Measurements from ENCODE around the gene PITPNM3.
A peak's percentile ranks its signal among the peaks of the same experiment; 100 is the strongest.

PITPNM3 gene

GRCh38 chr17:6425407-6425806 lies 130.9 kb downstream of the PITPNM3 start:
- DNase-seq (ENCODE audit: low read depth), result no peak
- in situ Hi-C loops (cut with HindIII; ENCODE audit: low sequenced_read_pairs), result no loop called here
- no peak for TF ChIP-seq CTCF (IDR thresholded peaks at IDR 0.05; ENCODE audit: low read depth, low read length, missing control alignments)
- H3K4me3 ChIP-seq (ENCODE audit: low read depth, low read length), result no peak overlapping the region

DNA sequence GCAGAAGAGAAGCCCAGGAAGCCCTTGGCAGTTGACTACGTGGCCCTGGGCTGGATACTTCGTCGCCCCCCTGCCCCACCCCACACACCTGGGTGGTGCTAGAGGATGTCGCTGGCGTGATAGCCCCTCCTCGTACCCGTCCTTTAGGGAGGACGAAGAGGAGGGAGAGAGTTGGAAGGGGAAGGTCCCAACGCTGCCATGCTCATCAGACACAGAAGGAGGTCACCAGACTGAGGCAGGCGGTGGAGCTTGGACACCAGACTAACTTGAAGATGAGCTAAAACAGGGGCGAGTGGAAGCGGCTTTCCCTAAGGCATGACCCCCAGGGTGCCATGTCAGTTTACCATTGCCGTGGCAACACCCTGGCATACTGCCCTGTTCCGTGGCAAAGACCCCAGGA lies 132.4 kb downstream of the PITPNM3 start:
- in situ Hi-C loops (cut with HindIII; ENCODE audit: low sequenced_read_pairs), result no loop called here

DNA sequence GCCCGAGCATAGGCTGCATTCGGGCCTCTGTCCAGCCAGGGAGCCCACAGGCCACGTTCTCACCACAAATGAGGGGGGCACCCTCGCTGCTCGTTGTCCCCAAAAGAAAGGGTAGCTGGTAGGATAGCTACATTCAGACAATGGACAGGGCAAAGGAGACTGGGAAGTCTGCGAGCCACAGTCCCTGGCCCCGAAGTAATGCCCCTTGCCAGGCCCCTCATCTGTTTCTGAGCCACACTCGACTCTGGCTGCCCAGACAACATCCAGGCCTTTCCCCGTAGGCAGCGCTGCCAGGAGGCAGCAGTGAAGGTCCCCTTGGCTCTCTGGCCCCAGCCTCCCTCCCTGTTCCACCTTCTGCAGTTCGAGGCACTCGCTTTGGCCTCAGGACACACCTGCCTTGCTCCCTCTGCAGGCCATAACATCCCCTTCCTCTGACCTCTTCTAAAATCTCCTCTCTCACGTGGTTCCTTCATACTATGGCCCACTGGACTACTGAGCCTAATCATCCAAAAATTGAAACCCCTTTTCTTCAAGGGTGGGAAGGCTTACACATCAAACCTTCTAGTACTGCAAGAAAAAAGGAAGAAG lies 133.6 kb downstream of the PITPNM3 start:
- no peak for DNase-seq (ENCODE audit: low read depth)
- TF ChIP-seq CTCF (IDR thresholded peaks at IDR 0.05; ENCODE audit: low read depth, low read length, missing control alignments), result no peak
- no peak overlapping the region for H3K4me3 ChIP-seq (ENCODE audit: low read depth, low read length)
- in situ Hi-C loops (cut with HindIII; ENCODE audit: low sequenced_read_pairs), result no loop called here

More for the DNA sequence above, 132.4 kb downstream of the PITPNM3 start:
- H3K4me3 ChIP-seq (ENCODE audit: low read depth, low read length), result no peak overlapping the region
- DNase-seq (ENCODE audit: low read depth), result no peak
- TF ChIP-seq CTCF (IDR thresholded peaks at IDR 0.05; ENCODE audit: low read depth, low read length, missing control alignments), result no peak

DNA sequence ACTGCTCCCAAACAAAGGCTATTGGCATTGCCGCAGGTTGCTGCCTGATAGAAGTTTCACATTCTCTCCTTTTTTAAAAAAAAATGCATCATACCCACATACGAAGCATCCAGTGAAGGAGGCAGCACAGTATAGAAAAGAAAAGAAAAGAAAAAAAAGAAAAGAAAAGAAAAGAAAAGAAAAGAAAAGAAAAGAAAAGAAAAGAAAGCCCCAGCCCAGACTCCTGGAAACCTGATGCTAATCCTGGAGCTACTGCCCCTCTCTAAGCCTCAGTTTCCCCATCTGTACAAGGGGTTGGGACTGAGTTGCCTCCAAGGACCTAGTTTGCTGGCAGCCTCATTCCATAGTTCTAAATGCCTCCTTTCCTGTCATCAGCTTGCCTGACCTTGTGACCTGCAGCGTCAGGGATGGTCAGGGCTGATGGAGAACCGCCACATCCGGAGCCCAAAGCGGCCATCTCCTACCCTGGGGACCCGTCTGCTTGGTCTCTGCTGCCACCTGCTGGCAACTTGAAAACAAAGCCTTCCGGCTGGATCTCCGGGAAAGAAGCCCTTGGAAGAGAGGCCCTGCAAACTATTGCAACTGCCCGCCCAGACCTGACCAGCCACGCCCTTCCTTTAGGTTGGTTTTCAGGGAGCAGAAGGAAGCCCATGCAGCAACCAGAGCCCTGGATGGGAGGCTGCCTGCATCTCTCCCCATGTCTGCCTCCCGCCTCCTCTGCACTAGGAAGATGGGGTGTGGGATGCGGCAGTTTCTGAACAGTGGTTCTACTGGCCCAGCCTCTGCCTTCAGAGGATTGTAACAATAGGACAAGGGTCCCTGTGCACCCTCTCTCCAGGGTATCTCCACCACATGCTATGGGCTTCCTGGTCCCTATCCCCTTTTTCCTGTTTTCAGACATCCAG lies 134.4 kb downstream of the PITPNM3 start:
- H3K4me3 ChIP-seq (ENCODE audit: low read depth, low read length), result no peak overlapping the region
- peak; percentile 39 for DNase-seq (ENCODE audit: low read depth)
- in situ Hi-C loops (cut with HindIII; ENCODE audit: low sequenced_read_pairs), result no loop called here
- peak; percentile 82 for TF ChIP-seq CTCF (IDR thresholded peaks at IDR 0.05; ENCODE audit: low read depth, low read length, missing control alignments)

- in situ Hi-C loops (cut with HindIII; ENCODE audit: low sequenced_read_pairs), result no loop called here
- DNase-seq (ENCODE audit: low read depth), result no peak
- peak; percentile 41 for TF ChIP-seq CTCF (IDR thresholded peaks at IDR 0.05; ENCODE audit: low read depth, low read length, missing control alignments)
- no peak overlapping the region for H3K4me3 ChIP-seq (ENCODE audit: low read depth, low read length)
Observed at GRCh38 chr17:6420173-6420641, 136.1 kb downstream of the PITPNM3 start.

DNA sequence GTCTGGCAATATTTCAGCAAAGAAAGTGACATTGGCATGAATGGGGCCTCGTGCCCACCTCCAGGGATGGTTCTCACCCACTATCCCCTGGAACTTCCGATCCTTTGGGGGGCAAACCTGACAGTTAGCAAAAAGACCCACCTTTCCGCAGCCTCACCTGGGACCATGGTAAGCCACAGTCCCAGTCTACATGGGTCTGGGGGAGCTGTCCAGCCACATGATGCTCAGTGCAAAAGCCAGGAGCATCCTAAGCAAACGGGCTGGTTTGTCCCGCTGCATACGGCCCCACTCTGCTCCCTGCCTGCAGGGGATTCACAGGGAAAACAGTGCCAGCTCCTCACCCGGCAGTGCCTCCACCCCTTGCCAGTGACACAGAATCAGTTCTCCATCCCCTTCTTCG lies 140.7 kb downstream of the PITPNM3 start:
- DNase-seq (ENCODE audit: low read depth), result no peak
- in situ Hi-C loops (cut with HindIII; ENCODE audit: low sequenced_read_pairs), result loop anchor here (5.0 kb wide), 1 partner anchor 818 kb away; no protein-coding TSS in a partner anchor
- no peak overlapping the region for H3K4me3 ChIP-seq (ENCODE audit: low read depth, low read length)
- TF ChIP-seq CTCF (IDR thresholded peaks at IDR 0.05; ENCODE audit: low read depth, low read length, missing control alignments), result no peak
